Thymus (tissue), 14 donors: Measurements from ENCODE around the gene ZFYVE28. TPM values are rescaled to one million over a fixed set of nuclear protein-coding genes. Genes with fewer than 3 reads are reported as not detected.
"Not testable (repeated sequence)": the region's sequence is repeated elsewhere in the genome, so short reads cannot be mapped to it uniquely, and the experiment has no call there.

ENCODE experiments used
- DNase-seq, 9 donors: peaks; one replicate each; pipeline ENCODE4 v3.0.0-alpha.2; 2013; ENCODE audit warnings: low spot score in 9 of 9, low read depth in 6 of 9, missing footprints in 1 of 9
- H3K27ac ChIP-seq, 2 donors: one replicate each; pipeline ENCODE4 v1.5.1; 2013; ENCODE audit warnings: control low read depth in 1 of 2, low read depth in 1 of 2, low read length in 1 of 2, mild to moderate bottlenecking in 1 of 2, moderate library complexity in 1 of 2
- H3K27me3 ChIP-seq, 2 donors: one replicate each; pipeline ENCODE4 v1.5.1; 2013; ENCODE audit warnings: low read length in 1 of 2; ENCODE audit not compliant: control insufficient read depth in 2 of 2, insufficient read depth in 1 of 2
- H3K36me3 ChIP-seq, 2 donors: one replicate each; pipeline ENCODE4 v1.5.1; 2013; ENCODE audit warnings: low read length in 1 of 2, mild to moderate bottlenecking in 1 of 2, moderate library complexity in 1 of 2; ENCODE audit not compliant: control insufficient read depth in 2 of 2, insufficient read depth in 2 of 2
- H3K4me1 ChIP-seq, 2 donors: one replicate each; pipeline ENCODE4 v1.5.1; 2013; ENCODE audit warnings: low read length in 2 of 2; ENCODE audit not compliant: control insufficient read depth in 2 of 2, insufficient read depth in 2 of 2
- H3K4me3 ChIP-seq, 2 donors: one replicate each; pipeline ENCODE4 v1.5.1; 2013; ENCODE audit warnings: low read length in 2 of 2, control low read depth in 1 of 2, mild to moderate bottlenecking in 1 of 2
- H3K9me3 ChIP-seq, 2 donors: one replicate each; pipeline ENCODE4 v1.5.1; 2013; ENCODE audit warnings: low read length in 1 of 2, mild to moderate bottlenecking in 1 of 2; ENCODE audit not compliant: control insufficient read depth in 2 of 2, insufficient read depth in 1 of 2
- WGBS: extraction: QIAGEN DNeasy Blood & Tissue Kit; methylation state at CpG from one replicate; pipeline ENCODE4 v1.1.7; 2013; 5-methylcytosine and 5-hydroxymethylcytosine counted together
- long read RNA-seq, 10 donors: transcript quantifications; one replicate each; lab custom pipeline, GENCODE V29; 2026
- polyA plus RNA-seq: library from polyadenylated mRNA; stranded (reverse); fragments of 200-250 nt; gene quantifications from one replicate; pipeline ENCODE4 v1.2.3, GENCODE V29; 2013
- total RNA-seq: library from RNA; stranded (reverse); fragments of 120-200 nt; gene quantifications from one replicate; pipeline ENCODE4 v1.2.4, GENCODE V29; 2013
- donor health status: healthy.

The ZFYVE28 gene
- total RNA-seq: 2.8 TPM
- polyA plus RNA-seq: 7.8 TPM
- long read RNA-seq, donor 1: 0 reads
- long read RNA-seq, donor 2: 0 reads
- long read RNA-seq, donor 3: 0 reads
- long read RNA-seq, donor 4, partial matches to known transcripts: 0 of 1 reads
- long read RNA-seq, donor 4, other reads (novel, unspliced or antisense): 0 of 1 reads
- long read RNA-seq, donor 5, partial matches to known transcripts: 0 of 1 reads
- long read RNA-seq, donor 5, other reads (novel, unspliced or antisense): 0 of 1 reads
- long read RNA-seq, donor 6: 0 reads
- long read RNA-seq, donor 7: 0 reads
- long read RNA-seq, donor 8: 0 reads
- long read RNA-seq, donor 9: 0 reads
- long read RNA-seq, donor 10: 0 reads

GRCh38 chr4:2417765-2418649 is at the start of gene ZFYVE28:
TSS of gene ZFYVE28 (minus strand) at chr4:2418645. CDS start at chr4:2418323, 322 bp downstream.
- Histone ChIP-seq H3K4me3 (peak within 1 kb of the TSS; percentile 29 to 64), H3K27ac (peak within 1 kb of the TSS in 1 of 2 donors; percentile 33), H3K27me3 (peaks cover 62 to 93% of the 10 kb centered on the region in 2 donors), H3K4me1 (peaks cover 36 to 40% of the 10 kb centered on the region in 2 donors), H3K36me3 (no peaks in the 10 kb centered on the region), H3K9me3 (peaks cover 0 to 9% of the 10 kb centered on the region in 2 donors)
- no peak for DNase-seq
- 2% methylated on average over 90 of the region's 90 CpGs for WGBS

GRCh38 chr4:2465544-2465943 is 47.1 kb upstream of the ZFYVE28 start:
- not testable (repeated sequence) for H3K27ac ChIP-seq, H3K9me3 ChIP-seq, H3K36me3 ChIP-seq, DNase-seq, H3K4me3 ChIP-seq
- peaks cover 14 to 22% of the 10 kb centered on the region in 2 donors for H3K4me1 ChIP-seq
- H3K27me3 ChIP-seq: peaks cover 3 to 34% of the 10 kb centered on the region in 2 donors

- Histone ChIP-seq H3K4me1 (peaks cover 14 to 19% of the 10 kb centered on the region in 2 donors), H3K27me3 (peaks cover 3 to 38% of the 10 kb centered on the region in 2 donors), H3K9me3 (peaks cover 0 to 5% of the 10 kb centered on the region in 2 donors), H3K36me3 (peaks cover 3 to 5% of the 10 kb centered on the region in 2 donors), H3K27ac (no peak overlapping the region), H3K4me3 (no peak overlapping the region)
- no peak for DNase-seq
- WGBS: 98% methylated on average over 6 of the region's 6 CpGs
Observed at GRCh38 chr4:2465032-2465431, 46.6 kb upstream of the ZFYVE28 start.

GRCh38 chr4:2462992-2463762 is 44.7 kb upstream of the ZFYVE28 start:
- WGBS: 42% methylated on average over 35 of the region's 35 CpGs
- peak overlapping the region in 1 of 2 donors; percentile 58 for H3K4me3 ChIP-seq

GRCh38 chr4:2462218-2462991 is 44.0 kb upstream of the ZFYVE28 start:
- DNase-seq: peak in 5 of 9 donors; percentile 29 to 70 (median 53)
- no peak overlapping the region for H3K27ac ChIP-seq
- 6% methylated on average over 99 of the region's 99 CpGs for WGBS
- peaks cover 0 to 5% of the 10 kb centered on the region in 2 donors for H3K9me3 ChIP-seq
- peaks cover 3 to 48% of the 10 kb centered on the region in 2 donors for H3K27me3 ChIP-seq
- H3K36me3 ChIP-seq: peaks cover 0 to 5% of the 10 kb centered on the region in 2 donors
- peaks cover 8 to 10% of the 10 kb centered on the region in 2 donors for H3K4me1 ChIP-seq
- H3K4me3 ChIP-seq: peak overlapping the region in 1 of 2 donors; percentile 58

More at GRCh38 chr4:2462992-2463762, 44.7 kb upstream of the ZFYVE28 start:
- DNase-seq: no peak
- peaks cover 3 to 48% of the 10 kb centered on the region in 2 donors for H3K27me3 ChIP-seq
- H3K4me1 ChIP-seq: peaks cover 13 to 16% of the 10 kb centered on the region in 2 donors
- peaks cover 0 to 5% of the 10 kb centered on the region in 2 donors for H3K36me3 ChIP-seq
- H3K9me3 ChIP-seq: peaks cover 0 to 5% of the 10 kb centered on the region in 2 donors
- H3K27ac ChIP-seq: no peak overlapping the region

GRCh38 chr4:2461246-2461960 is 43.0 kb upstream of the ZFYVE28 start:
- Histone ChIP-seq H3K36me3 (peaks cover 0 to 5% of the 10 kb centered on the region in 2 donors), H3K4me3 (no peak overlapping the region), H3K4me1 (peaks cover 8 to 10% of the 10 kb centered on the region in 2 donors), H3K27ac (no peak overlapping the region), H3K9me3 (peaks cover 0 to 5% of the 10 kb centered on the region in 2 donors), H3K27me3 (peaks cover 3 to 48% of the 10 kb centered on the region in 2 donors)
- no peak for DNase-seq
- WGBS: 90% methylated on average over 15 of the region's 15 CpGs

GRCh38 chr4:2459589-2460349 is 41.3 kb upstream of the ZFYVE28 start:
- peaks cover 3 to 47% of the 10 kb centered on the region in 2 donors for H3K27me3 ChIP-seq
- 97% methylated on average over 19 of the region's 19 CpGs for WGBS
- H3K4me3 ChIP-seq: no peak overlapping the region
- H3K4me1 ChIP-seq: peaks cover 8 to 10% of the 10 kb centered on the region in 2 donors
- no peak for DNase-seq
- peaks cover 0 to 5% of the 10 kb centered on the region in 2 donors for H3K9me3 ChIP-seq
- H3K36me3 ChIP-seq: no peaks in the 10 kb centered on the region
- no peak overlapping the region for H3K27ac ChIP-seq
